Fibroblast of lung (primary cell): Measurements from ENCODE around the gene WDFY2.

Experiments used
- EZH2 ChIP-seq: IDR thresholded peaks from 2 replicates; pipeline ENCODE4 v1.5.1; 2012; ENCODE audit warnings: low read length, control low read depth, mild to moderate bottlenecking; ENCODE audit errors: missing control alignments
- TF ChIP-seq, protein P1 (sequence below), 2 donors: IDR thresholded peaks in 1 of 2; conservative IDR thresholded peaks in 1 of 2; 1 replicate in 1 of 2; 2 replicates in 1 of 2; pipeline ENCODE4 v1.5.1; 2011 to 2012; ENCODE audit warnings: low read length in 2 of 2, control low read depth in 1 of 2, inconsistent platforms in 1 of 2, low read depth in 1 of 2, mild to moderate bottlenecking in 1 of 2

DNA sequence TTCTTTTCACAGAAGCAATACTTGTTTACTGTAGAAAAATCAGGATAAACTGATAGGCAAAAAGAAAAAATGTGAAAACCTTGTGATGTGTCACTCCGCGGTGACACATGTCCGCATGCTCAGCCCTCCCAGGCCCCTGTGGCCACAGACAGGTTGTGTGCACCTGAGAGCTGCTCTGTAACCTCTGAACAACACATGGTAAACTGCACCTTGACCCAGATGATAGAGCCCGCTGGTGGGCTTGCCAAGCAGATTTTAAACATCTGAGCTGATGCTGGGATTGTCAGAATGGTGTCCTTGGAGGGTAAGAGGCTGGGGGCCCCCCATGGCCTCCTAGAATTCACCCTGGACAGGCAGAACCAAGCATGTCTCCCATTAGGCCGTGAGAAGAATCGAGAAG lies 185.9 kb downstream of the WDFY2 start:
- TF ChIP-seq, protein P1, sequence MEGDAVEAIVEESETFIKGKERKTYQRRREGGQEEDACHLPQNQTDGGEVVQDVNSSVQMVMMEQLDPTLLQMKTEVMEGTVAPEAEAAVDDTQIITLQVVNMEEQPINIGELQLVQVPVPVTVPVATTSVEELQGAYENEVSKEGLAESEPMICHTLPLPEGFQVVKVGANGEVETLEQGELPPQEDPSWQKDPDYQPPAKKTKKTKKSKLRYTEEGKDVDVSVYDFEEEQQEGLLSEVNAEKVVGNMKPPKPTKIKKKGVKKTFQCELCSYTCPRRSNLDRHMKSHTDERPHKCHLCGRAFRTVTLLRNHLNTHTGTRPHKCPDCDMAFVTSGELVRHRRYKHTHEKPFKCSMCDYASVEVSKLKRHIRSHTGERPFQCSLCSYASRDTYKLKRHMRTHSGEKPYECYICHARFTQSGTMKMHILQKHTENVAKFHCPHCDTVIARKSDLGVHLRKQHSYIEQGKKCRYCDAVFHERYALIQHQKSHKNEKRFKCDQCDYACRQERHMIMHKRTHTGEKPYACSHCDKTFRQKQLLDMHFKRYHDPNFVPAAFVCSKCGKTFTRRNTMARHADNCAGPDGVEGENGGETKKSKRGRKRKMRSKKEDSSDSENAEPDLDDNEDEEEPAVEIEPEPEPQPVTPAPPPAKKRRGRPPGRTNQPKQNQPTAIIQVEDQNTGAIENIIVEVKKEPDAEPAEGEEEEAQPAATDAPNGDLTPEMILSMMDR (conservative IDR thresholded peaks at IDR 0.05 in 1 of 2, IDR thresholded peaks at IDR 0.05 in 1 of 2; ENCODE audit: low read depth in 1 of 2, low read length in 2 of 2): no peak
- TF ChIP-seq EZH2: no peak
